AG04450 (cell line): ENCODE results near the gene CNTROB. TPM values are rescaled to one million over a fixed set of nuclear protein-coding genes. Genes with fewer than 3 reads are reported as not detected.
A peak's percentile ranks its signal among the peaks of the same experiment; 100 is the strongest.

ENCODE experiments used
- CTCF ChIA-PET: fragments of 300-600, 350-600 bp; formaldehyde crosslinking; extraction: SDS; loops from one replicate; lab custom pipeline; 2022; ENCODE audit warnings: antibody characterized with exemption, inconsistent platforms; lab: Charles Lee
- POLR2A ChIA-PET: fragments of 350-600 bp; formaldehyde crosslinking; extraction: SDS; loops from one replicate; lab custom pipeline; 2021; ENCODE audit warnings: antibody characterized with exemption, inconsistent platforms; lab: Yijun Ruan, JAX
- DNase-seq: peaks from one replicate; pipeline ENCODE4 v3.0.0-alpha.2; 2011; ENCODE audit warnings: low read depth, low spot score
- H3K27ac ChIP-seq: one replicate; pipeline ENCODE4 v1.5.1; 2012; ENCODE audit warnings: low read depth, low read length, control low read depth
- H3K27me3 ChIP-seq: one replicate; pipeline ENCODE4 v1.6.0; 2012; ENCODE audit warnings: low read length; ENCODE audit not compliant: control insufficient read depth, insufficient read depth
- H3K4me3 ChIP-seq: 2 replicates; pipeline ENCODE4 v1.5.1; 2011; ENCODE audit warnings: mild to moderate bottlenecking, low read depth, low read length, control low read depth
- H3K9me3 ChIP-seq: 2 replicates; pipeline ENCODE4 v1.5.1; 2012; ENCODE audit warnings: low read length; ENCODE audit not compliant: control insufficient read depth, insufficient read depth
- polyA plus RNA-seq: library from polyadenylated mRNA; depleted of rRNA; stranded (reverse); fragments of >200 nt; gene quantifications from 2 replicates; pipeline ENCODE4 v1.2.3, GENCODE V29; 2011
- TF ChIP-seq, protein P1 (sequence below): IDR thresholded peaks from 2 replicates; pipeline ENCODE4 v1.5.1; 2011; ENCODE audit warnings: low read depth, low read length, control low read depth, inconsistent platforms

CNTROB gene
- polyA plus RNA-seq, 1 experiment, result 11.3 TPM

DNA sequence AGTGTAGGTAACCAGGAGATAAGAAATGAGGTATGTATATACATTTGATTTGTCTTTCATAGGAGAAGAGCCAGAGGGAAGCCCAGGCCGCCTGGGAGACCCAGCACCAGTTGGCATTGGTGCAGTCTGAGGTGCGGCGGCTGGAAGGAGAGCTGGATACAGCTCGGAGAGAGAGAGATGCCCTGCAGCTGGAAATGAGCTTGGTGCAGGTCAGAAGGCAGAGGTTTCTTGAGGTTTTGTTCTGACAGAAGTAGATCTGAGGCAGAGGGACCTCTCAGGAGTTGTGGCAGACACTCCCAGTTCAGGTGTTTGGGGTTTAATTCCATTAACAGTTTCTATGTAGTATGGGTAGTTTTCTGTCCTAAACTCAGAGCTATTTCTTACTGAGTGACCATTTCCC is 8.0 kb downstream of the CNTROB start:
- no peak overlapping the region for H3K27ac ChIP-seq
- no peak overlapping the region for H3K4me3 ChIP-seq
- CTCF ChIA-PET, result interaction anchor here (1.0 to 1.4 kb wide), 5 partner anchors 8 to 118 kb away, joined by 3 to 7 read pairs (median 3); partner anchors contain the start of genes CNTROB and TRAPPC1
- no peaks in the 10 kb centered on the region for H3K27me3 ChIP-seq
- POLR2A ChIA-PET, result interaction anchor here (0.6 to 1.1 kb wide), 2 partner anchors 9 to 80 kb away, joined by 3 read pairs; no protein-coding TSS in a partner anchor
- TF ChIP-seq, protein P1, sequence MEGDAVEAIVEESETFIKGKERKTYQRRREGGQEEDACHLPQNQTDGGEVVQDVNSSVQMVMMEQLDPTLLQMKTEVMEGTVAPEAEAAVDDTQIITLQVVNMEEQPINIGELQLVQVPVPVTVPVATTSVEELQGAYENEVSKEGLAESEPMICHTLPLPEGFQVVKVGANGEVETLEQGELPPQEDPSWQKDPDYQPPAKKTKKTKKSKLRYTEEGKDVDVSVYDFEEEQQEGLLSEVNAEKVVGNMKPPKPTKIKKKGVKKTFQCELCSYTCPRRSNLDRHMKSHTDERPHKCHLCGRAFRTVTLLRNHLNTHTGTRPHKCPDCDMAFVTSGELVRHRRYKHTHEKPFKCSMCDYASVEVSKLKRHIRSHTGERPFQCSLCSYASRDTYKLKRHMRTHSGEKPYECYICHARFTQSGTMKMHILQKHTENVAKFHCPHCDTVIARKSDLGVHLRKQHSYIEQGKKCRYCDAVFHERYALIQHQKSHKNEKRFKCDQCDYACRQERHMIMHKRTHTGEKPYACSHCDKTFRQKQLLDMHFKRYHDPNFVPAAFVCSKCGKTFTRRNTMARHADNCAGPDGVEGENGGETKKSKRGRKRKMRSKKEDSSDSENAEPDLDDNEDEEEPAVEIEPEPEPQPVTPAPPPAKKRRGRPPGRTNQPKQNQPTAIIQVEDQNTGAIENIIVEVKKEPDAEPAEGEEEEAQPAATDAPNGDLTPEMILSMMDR, result no peak
- no peaks in the 10 kb centered on the region; the same call in 1 of the 2 replicates for H3K9me3 ChIP-seq
- no peak for DNase-seq

DNA sequence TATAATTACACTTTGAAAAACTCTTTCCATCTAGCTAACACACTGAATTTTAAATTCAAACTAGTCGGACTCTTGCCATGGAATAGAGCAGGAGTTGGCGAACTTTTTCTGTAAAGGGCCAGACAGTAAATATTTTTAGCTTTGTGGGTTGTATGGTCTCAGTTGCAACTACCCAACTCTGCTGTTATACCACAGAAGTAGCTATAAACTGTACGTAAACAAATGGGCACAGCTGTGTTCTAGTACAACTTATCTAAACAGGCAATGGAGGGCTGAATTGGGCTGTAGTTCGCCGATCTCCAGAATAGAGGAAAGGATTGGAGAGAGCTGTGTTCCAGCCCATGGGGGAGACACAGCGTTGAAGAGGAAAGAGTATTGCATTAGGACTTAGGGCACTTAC is 8.7 kb downstream of the CNTROB start:
- DNase-seq, result no peak
- Histone ChIP-seq H3K27me3 (no peaks in the 10 kb centered on the region), H3K27ac (no peak overlapping the region), H3K4me3 (no peak overlapping the region), H3K9me3 (no peaks in the 10 kb centered on the region; the same call in 1 of the 2 replicates)
- ChIA-PET POLR2A (no interaction called here), CTCF (interaction anchor here (1.0 to 1.4 kb wide), 3 partner anchors 9 to 117 kb away, joined by 3 to 4 read pairs (median 3); partner anchors contain the start of genes CNTROB and TRAPPC1)
- TF ChIP-seq, protein P1, result no peak

DNA sequence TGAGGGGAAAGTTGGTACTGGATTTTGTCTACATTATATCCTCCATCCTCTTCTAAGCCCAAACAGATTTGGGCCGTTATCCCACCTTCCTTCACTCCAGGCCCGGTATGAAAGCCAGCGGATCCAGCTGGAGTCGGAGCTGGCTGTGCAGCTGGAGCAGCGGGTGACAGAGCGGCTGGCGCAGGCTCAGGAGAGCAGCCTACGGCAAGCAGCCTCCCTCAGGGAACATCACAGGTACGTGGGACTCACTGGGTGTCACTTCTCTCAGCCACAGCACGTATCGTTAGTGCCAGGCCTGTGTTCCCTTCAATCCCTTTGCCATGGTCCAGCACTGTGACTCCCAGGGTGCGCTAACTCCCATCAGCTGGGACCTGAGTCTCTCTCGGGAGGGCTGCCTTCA is 11.3 kb downstream of the CNTROB start:
- no peak overlapping the region for H3K4me3 ChIP-seq
- ChIA-PET POLR2A (no interaction called here), CTCF (interaction anchor here (0.9 to 2.0 kb wide), 2 partner anchors 13 to 47 kb away, joined by 6 to 8 read pairs; no protein-coding TSS in a partner anchor)
- no peak for DNase-seq
- no peaks in the 10 kb centered on the region for H3K27me3 ChIP-seq
- no peaks in the 10 kb centered on the region; the same call in 1 of the 2 replicates for H3K9me3 ChIP-seq
- TF ChIP-seq, protein P1, result no peak
- no peak overlapping the region for H3K27ac ChIP-seq

DNA sequence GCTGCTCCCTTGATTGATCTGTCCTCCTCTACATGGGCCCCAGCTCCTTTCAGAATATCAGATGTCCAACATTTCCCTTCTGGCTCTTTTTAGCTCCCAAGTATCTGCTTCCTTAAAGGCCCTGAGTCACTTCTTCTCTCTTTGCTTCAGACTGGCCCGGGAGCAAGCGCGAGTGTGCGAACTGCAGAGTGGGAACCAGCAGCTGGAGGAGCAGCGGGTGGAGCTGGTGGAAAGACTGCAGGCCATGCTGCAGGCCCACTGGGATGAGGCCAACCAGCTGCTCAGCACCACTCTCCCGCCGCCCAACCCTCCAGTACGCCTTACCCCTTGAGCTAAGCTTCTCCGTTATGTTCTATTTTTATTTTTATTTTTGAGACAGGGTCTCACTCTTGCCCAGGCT is 12.3 kb downstream of the CNTROB start:
- Histone ChIP-seq H3K4me3 (no peak overlapping the region), H3K27ac (no peak overlapping the region), H3K27me3 (no peaks in the 10 kb centered on the region), H3K9me3 (no peaks in the 10 kb centered on the region; the same call in 1 of the 2 replicates)
- DNase-seq, result no peak
- POLR2A ChIA-PET, result interaction anchor here (1.2 kb wide), 1 partner anchor 102 kb away, joined by 3 read pairs; no protein-coding TSS in a partner anchor
- TF ChIP-seq, protein P1, result no peak
- CTCF ChIA-PET, result interaction anchor here (0.6 to 2.0 kb wide), 4 partner anchors 33 to 113 kb away, joined by 3 to 6 read pairs (median 4); no protein-coding TSS in a partner anchor

DNA sequence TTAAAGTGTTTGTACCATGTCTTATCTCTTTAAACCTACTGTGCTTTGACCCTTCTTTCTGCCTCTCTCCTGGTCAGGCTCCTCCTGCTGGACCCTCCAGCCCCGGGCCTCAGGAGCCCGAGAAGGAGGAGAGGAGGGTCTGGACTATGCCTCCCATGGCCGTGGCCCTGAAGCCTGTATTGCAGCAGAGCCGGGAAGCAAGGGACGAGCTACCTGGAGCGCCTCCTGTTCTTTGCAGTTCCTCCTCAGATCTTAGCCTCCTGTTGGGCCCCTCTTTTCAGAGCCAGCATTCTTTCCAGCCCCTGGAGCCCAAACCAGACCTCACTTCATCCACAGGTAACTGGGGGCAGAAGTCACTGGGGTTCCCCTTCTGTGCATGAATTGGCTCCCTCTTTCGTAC is 13.6 kb downstream of the CNTROB start:
- H3K9me3 ChIP-seq, result no peaks in the 10 kb centered on the region; the same call in 1 of the 2 replicates
- no peak for DNase-seq
- POLR2A ChIA-PET, result no interaction called here
- H3K27ac ChIP-seq, result peak overlapping the region; percentile 21
- no peaks in the 10 kb centered on the region for H3K27me3 ChIP-seq
- H3K4me3 ChIP-seq, result no peak overlapping the region
- CTCF ChIA-PET, result no interaction called here
- TF ChIP-seq, protein P1, result no peak
